Endothelial cell of umbilical vein (primary cell): ENCODE measurements around the gene SLC20A1. TPM values are rescaled to one million over a fixed set of nuclear protein-coding genes. Genes with fewer than 3 reads are reported as not detected.

Experiments used
- BruUV-seq: library from RNA; stranded (reverse); fragments of 400-500 nt; replicated peaks from 2 replicates; lab custom pipeline; 2021; lab: Mats Ljungman, UMichigan
- CTCF ChIA-PET: fragments of 300-600, 350-600 bp; sonication (Branson Sonifier 250); formaldehyde crosslinking; loops from one replicate; lab custom pipeline; 2021; ENCODE audit warnings: antibody characterized with exemption, inconsistent platforms; lab: Charles Lee
- POLR2A ChIA-PET: fragments of 300-600, 350-600 bp; sonication (Branson Sonifier 250); formaldehyde crosslinking; loops from one replicate; lab custom pipeline; 2021; ENCODE audit warnings: antibody characterized with exemption, inconsistent platforms; lab: Charles Lee
- DNase-seq: peaks from one replicate; pipeline ENCODE4 v3.0.0-alpha.2; 2011; ENCODE audit warnings: low read depth, low spot score
- FAIRE-seq: peaks from 2 replicates; lab custom pipeline; 2011; peaks lifted over from hg19 to GRCh38; lab: Jason Lieb, UNC
- H2AFZ ChIP-seq: 2 replicates; pipeline ENCODE4 v1.6.0; 2012; ENCODE audit warnings: low read depth, low read length, control low read depth, inconsistent platforms
- H3K27ac ChIP-seq: 2 replicates; pipeline ENCODE4 v1.5.1; 2011; ENCODE audit warnings: low read depth, mild to moderate bottlenecking, control low read depth, low read length, moderate library complexity; ENCODE audit not compliant: insufficient read depth
- H3K27me3 ChIP-seq, 2 experiments: 2 replicates each; pipeline versions ENCODE4 v1.6.0 to v1.6.1; 2011; ENCODE audit warnings: low read length in 2 of 2, mixed read lengths in 1 of 2; ENCODE audit not compliant: control insufficient read depth in 2 of 2, insufficient read depth in 2 of 2
- H3K36me3 ChIP-seq, 2 experiments: 2 replicates in 1 of 2; 3 replicates in 1 of 2; pipeline ENCODE4 v1.5.1; 2011; ENCODE audit warnings: low read length in 2 of 2, mild to moderate bottlenecking in 1 of 2, moderate library complexity in 1 of 2; ENCODE audit not compliant: control insufficient read depth in 2 of 2, insufficient read depth in 2 of 2; ENCODE audit errors: extremely low read depth in 1 of 2
- H3K4me1 ChIP-seq: 3 replicates; pipeline ENCODE4 v1.5.1; 2011; ENCODE audit warnings: mild to moderate bottlenecking, low read length; ENCODE audit not compliant: control insufficient read depth, insufficient read depth; ENCODE audit errors: extremely low read depth
- H3K4me2 ChIP-seq: 2 replicates; pipeline ENCODE4 v1.6.1; 2011; ENCODE audit warnings: low read length, control low read depth, mixed read lengths; ENCODE audit not compliant: insufficient read depth
- H3K4me3 ChIP-seq, 3 experiments: fragments of 200-600 bp in 1 of 3; sonication (generic), shearing (Covaris generic) in 1 of 3; replicated peaks in 1 of 3; 2 replicates each; pipeline ENCODE4 v1.5.1; 2011 to 2016; ENCODE audit warnings: control low read depth in 3 of 3, low read length in 3 of 3, mild to moderate bottlenecking in 2 of 3, inconsistent platforms in 1 of 3, low read depth in 1 of 3, moderate library complexity in 1 of 3; ENCODE audit not compliant: insufficient read depth in 1 of 3
- H3K79me2 ChIP-seq: 2 replicates; pipeline ENCODE4 v1.6.0; 2012; ENCODE audit warnings: low read length, inconsistent platforms; ENCODE audit not compliant: control insufficient read depth, insufficient read depth
- H3K9ac ChIP-seq: replicated peaks from 2 replicates; pipeline ENCODE3; 2011; ENCODE audit warnings: low read length, control low read depth; ENCODE audit not compliant: insufficient read depth; ENCODE audit errors: extremely low read depth
- H3K9me1 ChIP-seq: replicated peaks from 3 replicates; pipeline ENCODE4 v1.6.0; 2011; ENCODE audit warnings: mild to moderate bottlenecking, low read length; ENCODE audit not compliant: control insufficient read depth, insufficient read depth; ENCODE audit errors: extremely low read depth
- H3K9me3 ChIP-seq: replicated peaks from 2 replicates; pipeline ENCODE4 v1.5.1; 2012; ENCODE audit warnings: low read length, inconsistent platforms; ENCODE audit not compliant: control insufficient read depth, insufficient read depth
- H4K20me1 ChIP-seq: replicated peaks from 2 replicates; pipeline ENCODE3; 2011; ENCODE audit warnings: mild to moderate bottlenecking, low read length; ENCODE audit not compliant: control insufficient read depth, insufficient read depth; ENCODE audit errors: extremely low read depth
- GATA2 ChIP-seq: IDR thresholded peaks from 2 replicates; pipeline ENCODE4 v1.7.0; 2011; ENCODE audit warnings: low read depth, mild to moderate bottlenecking, moderate library complexity, mixed read lengths, low read length; ENCODE audit not compliant: insufficient read length, insufficient read depth
- JUN ChIP-seq: IDR thresholded peaks from 2 replicates; pipeline ENCODE4 v1.6.1; 2011; ENCODE audit warnings: borderline replicate concordance, low read depth; ENCODE audit not compliant: insufficient read length, insufficient read depth
- MYC ChIP-seq: IDR thresholded peaks from one replicate; pipeline ENCODE4 v1.6.1; 2011; ENCODE audit warnings: mild to moderate bottlenecking, low read depth, low read length
- POLR2A ChIP-seq: IDR thresholded peaks from 2 replicates; pipeline ENCODE4 v1.6.1; 2012; ENCODE audit warnings: low read depth, mild to moderate bottlenecking, control low read depth, low read length
- dilution Hi-C: fragments of 300-500 bp; cut with MboI; formaldehyde crosslinking; loops from one replicate; pipeline ENCODE4 v1.15.0; 2019; ENCODE audit warnings: low sequenced_read_pairs; ENCODE audit not compliant: extremely low pct_ligation_motif_present
- intact Hi-C: fragments of 100-400 bp; cut with micrococcal nuclease; formaldehyde crosslinking; loops from one replicate; pipeline ENCODE4 v1.10.0; 2022
- polyA plus RNA-seq, 4 experiments: library from polyadenylated mRNA; depleted of rRNA in 3 of 4; stranded (reverse) in 3 of 4; unstranded in 1 of 4; fragments of >200 nt; gene quantifications; 2 replicates each; pipeline versions ENCODE4 v1.2.1 to v1.2.3, GENCODE V29; 2011 to 2012; ENCODE audit warnings: missing spikeins in 1 of 4
- total RNA-seq: library from RNA; stranded (reverse); gene quantifications from 2 replicates; pipeline ENCODE4 v1.2.3, GENCODE V29; 2021
- TF ChIP-seq, protein P1 (sequence below), 2 donors: IDR thresholded peaks; 1 replicate in 1 of 2; 2 replicates in 1 of 2; pipeline ENCODE4 v1.5.1; 2011; ENCODE audit warnings: low read length in 2 of 2, mild to moderate bottlenecking in 2 of 2, moderate library complexity in 2 of 2, control low read depth in 1 of 2, inconsistent platforms in 1 of 2, low read depth in 1 of 2; ENCODE audit not compliant: insufficient read depth in 1 of 2; ENCODE audit errors: extremely low read depth in 1 of 2
- TF ChIP-seq, protein P2 (sequence below): IDR thresholded peaks from 2 replicates; pipeline ENCODE4 v1.6.1; 2011; ENCODE audit not compliant: insufficient read depth, insufficient read length

Gene SLC20A1
- total and polyA plus RNA-seq, 2 donors (not counting 3 experiments of a cell fraction or from before 2014, with no cell fraction given): 52.7 to 149 TPM

DNA sequence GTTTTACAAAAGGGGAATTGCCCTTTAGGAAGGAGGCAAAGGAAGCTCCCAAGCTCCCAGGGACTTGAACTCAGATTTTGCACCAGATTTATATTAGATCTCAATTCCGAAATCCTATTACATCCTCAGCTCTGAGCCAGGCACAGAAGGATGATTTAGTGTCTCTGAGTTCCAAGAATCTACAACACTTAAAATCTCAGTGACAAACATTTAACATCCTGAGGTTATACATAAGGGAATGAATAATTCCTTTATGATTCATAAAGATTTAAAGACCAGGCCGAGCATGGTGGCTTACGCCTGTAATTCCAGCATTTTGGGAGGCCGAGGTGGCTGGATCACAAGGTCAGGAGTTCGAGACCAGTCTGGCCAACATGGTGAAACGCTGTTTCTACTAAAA, 16.5 kb upstream of the SLC20A1 start:
- H3K4me3 ChIP-seq: no peak overlapping the region
- ChIA-PET CTCF (interaction anchor here (0.9 to 8.9 kb wide), 7 partner anchors 13 to 98 kb away, joined by 3 to 171 read pairs (median 27); partner anchors contain the start of gene SLC20A1), POLR2A (interaction anchor here (0.9 kb wide), 1 partner anchor 12 kb away, joined by 3 read pairs; no protein-coding TSS in a partner anchor)
- H3K4me1 ChIP-seq: peaks cover 72% of the 10 kb centered on the region
- H3K9me1 ChIP-seq: no peaks in the 10 kb centered on the region
- no peak for DNase-seq
- no peaks in the 10 kb centered on the region for H3K36me3 ChIP-seq
- no peak for FAIRE-seq
- H3K27ac ChIP-seq: peak overlapping the region; percentile 19
- H2AFZ ChIP-seq: peak overlapping the region; percentile 10
- TF ChIP-seq, protein P1, sequence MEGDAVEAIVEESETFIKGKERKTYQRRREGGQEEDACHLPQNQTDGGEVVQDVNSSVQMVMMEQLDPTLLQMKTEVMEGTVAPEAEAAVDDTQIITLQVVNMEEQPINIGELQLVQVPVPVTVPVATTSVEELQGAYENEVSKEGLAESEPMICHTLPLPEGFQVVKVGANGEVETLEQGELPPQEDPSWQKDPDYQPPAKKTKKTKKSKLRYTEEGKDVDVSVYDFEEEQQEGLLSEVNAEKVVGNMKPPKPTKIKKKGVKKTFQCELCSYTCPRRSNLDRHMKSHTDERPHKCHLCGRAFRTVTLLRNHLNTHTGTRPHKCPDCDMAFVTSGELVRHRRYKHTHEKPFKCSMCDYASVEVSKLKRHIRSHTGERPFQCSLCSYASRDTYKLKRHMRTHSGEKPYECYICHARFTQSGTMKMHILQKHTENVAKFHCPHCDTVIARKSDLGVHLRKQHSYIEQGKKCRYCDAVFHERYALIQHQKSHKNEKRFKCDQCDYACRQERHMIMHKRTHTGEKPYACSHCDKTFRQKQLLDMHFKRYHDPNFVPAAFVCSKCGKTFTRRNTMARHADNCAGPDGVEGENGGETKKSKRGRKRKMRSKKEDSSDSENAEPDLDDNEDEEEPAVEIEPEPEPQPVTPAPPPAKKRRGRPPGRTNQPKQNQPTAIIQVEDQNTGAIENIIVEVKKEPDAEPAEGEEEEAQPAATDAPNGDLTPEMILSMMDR (IDR thresholded peaks at IDR 0.05; ENCODE audit: extremely low read depth in 1 of 2, insufficient read depth in 1 of 2, low read depth in 1 of 2, low read length in 2 of 2): no peak
- TF ChIP-seq GATA2 (no peak), JUN (no peak), MYC (no peak), POLR2A (no peak)
- TF ChIP-seq, protein P2, sequence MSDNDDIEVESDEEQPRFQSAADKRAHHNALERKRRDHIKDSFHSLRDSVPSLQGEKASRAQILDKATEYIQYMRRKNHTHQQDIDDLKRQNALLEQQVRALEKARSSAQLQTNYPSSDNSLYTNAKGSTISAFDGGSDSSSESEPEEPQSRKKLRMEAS: no peak
- H3K9me3 ChIP-seq: no peaks in the 10 kb centered on the region
- dilution Hi-C loops (no loop called here), intact Hi-C loops (loop anchor here (5.0 kb wide), 1 partner anchor 33 kb away; no protein-coding TSS in a partner anchor)
- H4K20me1 ChIP-seq: no peaks in the 10 kb centered on the region
- no peak overlapping the region for H3K4me2 ChIP-seq
- no peaks in the 10 kb centered on the region for H3K27me3 ChIP-seq
- H3K79me2 ChIP-seq: no peaks in the 10 kb centered on the region
- H3K9ac ChIP-seq: no peak overlapping the region
- BruUV-seq: no TSS peak
